ENCODE measurements around the gene CPS1.

GRCh38 chr2:210660751-210661150 lies 104.4 kb downstream of the CPS1 start:
- TF ChIP-seq CTCF (conservative IDR thresholded peaks at IDR 0.05; ENCODE audit: low read depth, low read length) (no peak), POLR2A (IDR thresholded peaks at IDR 0.05; ENCODE audit: low read depth, low read length) (no peak), RAD21 (IDR thresholded peaks at IDR 0.05; ENCODE audit: low read length) (no peak), MAZ (IDR thresholded peaks at IDR 0.05; ENCODE audit: borderline replicate concordance, low read depth, low read length) (no peak), USF2 (IDR thresholded peaks at IDR 0.05; ENCODE audit: low read depth, low read length) (no peak), MXI1 (IDR thresholded peaks at IDR 0.05; ENCODE audit: borderline replicate concordance, low read depth, low read length) (no peak), ELK1 (IDR thresholded peaks at IDR 0.05; ENCODE audit: borderline replicate concordance, low read depth, low read length) (no peak), FOS (IDR thresholded peaks at IDR 0.05; ENCODE audit: low read depth, low read length) (no peak), RCOR1 (IDR thresholded peaks at IDR 0.05; ENCODE audit: insufficient replicate concordance, low read length) (no peak), BHLHE40 (IDR thresholded peaks at IDR 0.05; ENCODE audit: low read depth, low read length) (no peak), NFE2L2 (IDR thresholded peaks at IDR 0.05; ENCODE audit: low read depth, low read length) (no peak), CEBPB (IDR thresholded peaks at IDR 0.05; ENCODE audit: low read depth, low read length) (no peak)

Measured in IMR-90 (cell line).